GM19239 (cell line): ENCODE results near the gene NSMF.

Experiments used
- DNase-seq: peaks from one replicate; pipeline ENCODE4 v3.0.0; 2011; ENCODE audit warnings: low spot score; ENCODE audit not compliant: insufficient read length
- FAIRE-seq: peaks from 2 replicates; lab custom pipeline; 2011; peaks lifted over from hg19 to GRCh38; lab: Jason Lieb, UNC

Gene NSMF

GRCh38 chr9:137449931-137450538 is 9.1 kb downstream of the NSMF start:
- FAIRE-seq: no peak
- no peak for DNase-seq

- no peak for FAIRE-seq
- DNase-seq: no peak
Observed at GRCh38 chr9:137449081-137449844, 9.9 kb downstream of the NSMF start.

- FAIRE-seq (no peak), DNase-seq (no peak)
Observed at GRCh38 chr9:137448602-137448962, 10.6 kb downstream of the NSMF start.

GRCh38 chr9:137447722-137448601 is 11.2 kb downstream of the NSMF start:
- no peak for FAIRE-seq

GRCh38 chr9:137446851-137447471 is 12.2 kb downstream of the NSMF start:
- FAIRE-seq (no peak), DNase-seq (no peak)

More at GRCh38 chr9:137447722-137448601, 11.2 kb downstream of the NSMF start:
- DNase-seq: no peak

GRCh38 chr9:137445930-137446431 is 13.2 kb downstream of the NSMF start:
- FAIRE-seq (no peak), DNase-seq (no peak)

GRCh38 chr9:137445275-137445807 is 13.8 kb downstream of the NSMF start:
- FAIRE-seq (peak; percentile 90), DNase-seq (peak; percentile 90)

- DNase-seq: no peak
- no peak for FAIRE-seq
Observed at GRCh38 chr9:137444106-137444790, 14.9 kb downstream of the NSMF start.

GRCh38 chr9:137441935-137442321 is 17.2 kb downstream of the NSMF start:
- FAIRE-seq: no peak

GRCh38 chr9:137441289-137441934 is 17.7 kb downstream of the NSMF start, which contains the start of gene ENTPD8:
Gene ENTPD8 (minus strand): TSS chr9:137441357. CDS start chr9:137438285, 3,072 bp downstream.
- no peak for DNase-seq
- FAIRE-seq: no peak

More at GRCh38 chr9:137441935-137442321, 17.2 kb downstream of the NSMF start:
- no peak for DNase-seq

- FAIRE-seq: no peak
Observed at GRCh38 chr9:137439158-137439714, 19.9 kb downstream of the NSMF start.

GRCh38 chr9:137438591-137439157 is 20.5 kb downstream of the NSMF start:
- DNase-seq (no peak), FAIRE-seq (no peak)

More at GRCh38 chr9:137439158-137439714, 19.9 kb downstream of the NSMF start:
- no peak for DNase-seq

GRCh38 chr9:137437691-137438590 is 21.2 kb downstream of the NSMF start:
- DNase-seq (no peak), FAIRE-seq (no peak)

- no peak for FAIRE-seq
- no peak for DNase-seq
Observed at GRCh38 chr9:137436761-137437600, 22.2 kb downstream of the NSMF start.

- DNase-seq: no peak
- FAIRE-seq: no peak
Observed at GRCh38 chr9:137435980-137436760, 23.0 kb downstream of the NSMF start.
